GM10248 (cell line): Measurements from ENCODE around the gene CALML6.
"Not testable (repeated sequence)": the region's sequence is repeated elsewhere in the genome, so short reads cannot be mapped to it uniquely, and the experiment has no call there.

Experiments used
- CTCF ChIA-PET: fragments of 300-600 bp; sonication (Branson Sonifier 250); formaldehyde crosslinking; extraction: SDS; loops from one replicate; lab custom pipeline; 2021; ENCODE audit warnings: antibody characterized with exemption; lab: Yijun Ruan, JAX
- POLR2A ChIA-PET: fragments of 350-650 bp; sonication (Branson Sonifier 250); formaldehyde crosslinking; extraction: SDS; loops from one replicate; lab custom pipeline; 2020; ENCODE audit warnings: antibody characterized with exemption; lab: Yijun Ruan, JAX
- DNase-seq: peaks from one replicate; pipeline ENCODE4 v3.0.0; 2012; ENCODE audit errors: extremely low spot score
- TF ChIP-seq, protein P1 (sequence below): IDR thresholded peaks from 2 replicates; pipeline ENCODE4 v1.5.1; 2012; ENCODE audit warnings: mild to moderate bottlenecking, low read depth; ENCODE audit errors: extremely low read depth, missing control alignments, control extremely low read depth

The CALML6 gene

GRCh38 chr1:1929102-1929638 is 14.1 kb downstream of the CALML6 start:
- ChIA-PET CTCF (interaction anchor here (1.1 kb wide), 1 partner anchor 15 kb away, joined by 4 read pairs; no protein-coding TSS in a partner anchor), POLR2A (no interaction called here)
- DNase-seq = no peak
- TF ChIP-seq, protein P1, sequence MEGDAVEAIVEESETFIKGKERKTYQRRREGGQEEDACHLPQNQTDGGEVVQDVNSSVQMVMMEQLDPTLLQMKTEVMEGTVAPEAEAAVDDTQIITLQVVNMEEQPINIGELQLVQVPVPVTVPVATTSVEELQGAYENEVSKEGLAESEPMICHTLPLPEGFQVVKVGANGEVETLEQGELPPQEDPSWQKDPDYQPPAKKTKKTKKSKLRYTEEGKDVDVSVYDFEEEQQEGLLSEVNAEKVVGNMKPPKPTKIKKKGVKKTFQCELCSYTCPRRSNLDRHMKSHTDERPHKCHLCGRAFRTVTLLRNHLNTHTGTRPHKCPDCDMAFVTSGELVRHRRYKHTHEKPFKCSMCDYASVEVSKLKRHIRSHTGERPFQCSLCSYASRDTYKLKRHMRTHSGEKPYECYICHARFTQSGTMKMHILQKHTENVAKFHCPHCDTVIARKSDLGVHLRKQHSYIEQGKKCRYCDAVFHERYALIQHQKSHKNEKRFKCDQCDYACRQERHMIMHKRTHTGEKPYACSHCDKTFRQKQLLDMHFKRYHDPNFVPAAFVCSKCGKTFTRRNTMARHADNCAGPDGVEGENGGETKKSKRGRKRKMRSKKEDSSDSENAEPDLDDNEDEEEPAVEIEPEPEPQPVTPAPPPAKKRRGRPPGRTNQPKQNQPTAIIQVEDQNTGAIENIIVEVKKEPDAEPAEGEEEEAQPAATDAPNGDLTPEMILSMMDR = no peak

DNA sequence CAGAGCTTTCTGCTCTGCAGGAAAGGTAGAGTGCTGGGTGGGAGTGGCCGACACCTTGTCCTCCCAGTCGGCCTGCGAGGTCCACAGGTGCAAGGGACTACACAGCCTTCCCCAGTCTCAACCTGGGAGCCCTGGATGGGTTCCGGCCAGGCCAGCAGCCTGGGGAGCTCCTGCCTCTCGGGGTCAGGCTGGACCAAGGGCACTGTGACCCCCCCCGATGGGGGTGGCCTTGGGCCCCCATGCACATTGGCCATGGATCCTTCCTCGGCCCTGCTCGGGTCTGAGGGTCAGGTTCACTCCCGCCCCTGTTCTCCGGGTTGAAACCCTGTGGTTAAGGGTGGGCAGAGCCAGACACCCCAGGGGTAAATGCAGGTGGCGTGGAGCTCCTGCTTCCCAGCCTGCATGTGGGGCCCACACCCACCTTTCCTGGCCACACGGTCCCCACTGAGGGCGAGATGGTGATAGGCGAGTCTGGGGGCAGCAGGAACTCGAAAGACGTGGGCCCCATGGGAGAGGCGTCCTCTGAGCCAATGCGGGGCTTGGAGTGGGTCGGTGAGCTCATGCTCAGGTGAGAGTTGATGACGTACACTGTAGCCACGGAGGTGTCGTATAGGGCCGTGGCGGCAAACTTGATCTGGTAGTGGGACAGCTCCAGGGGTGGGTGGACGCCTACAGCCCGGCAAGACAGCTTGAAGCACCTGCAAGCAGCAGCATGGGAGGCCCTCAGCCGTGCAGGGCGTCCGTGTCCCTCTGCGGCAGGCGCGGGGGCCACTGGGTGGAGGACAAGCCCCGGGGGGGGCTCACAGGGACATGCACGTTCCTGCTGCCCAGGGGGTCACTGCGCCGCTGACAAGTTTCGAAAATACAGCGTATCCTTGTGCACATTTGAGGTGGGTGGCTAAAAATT is 14.8 kb downstream of the CALML6 start:
- POLR2A ChIA-PET = no interaction called here
- DNase-seq = no peak
- CTCF ChIA-PET = interaction anchor here (1.1 to 1.6 kb wide), 2 partner anchors 11 to 15 kb away, joined by 4 to 5 read pairs; no protein-coding TSS in a partner anchor
- TF ChIP-seq, protein P1 = no peak

DNA sequence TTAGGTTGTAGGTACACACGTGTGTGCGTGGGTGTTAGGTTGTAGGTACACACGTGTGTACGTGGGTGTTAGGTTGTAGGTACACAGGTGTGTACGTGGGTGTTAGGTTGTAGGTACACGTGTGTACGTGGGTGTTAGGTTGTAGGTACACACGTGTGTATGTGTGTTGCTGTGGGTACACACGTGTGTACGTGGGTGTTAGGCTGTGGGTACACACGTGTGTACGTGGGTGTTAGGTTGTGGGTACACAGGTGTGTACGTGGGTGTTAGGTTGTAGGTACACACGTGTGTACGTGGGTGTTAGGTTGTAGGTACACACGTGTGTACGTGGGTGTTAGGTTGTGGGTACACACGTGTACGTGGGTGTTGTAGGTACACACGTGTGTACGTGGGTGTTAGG is 19.8 kb downstream of the CALML6 start:
- CTCF ChIA-PET, DNase-seq, POLR2A ChIA-PET: not testable (repeated sequence)

- ChIA-PET POLR2A (no interaction called here), CTCF (no interaction called here)
- TF ChIP-seq, protein P1 = no peak
- no peak for DNase-seq
Measured at GRCh38 chr1:1937061-1937460, 22.0 kb downstream of the CALML6 start.

GRCh38 chr1:1937549-1938275 is 22.7 kb downstream of the CALML6 start:
- POLR2A ChIA-PET = no interaction called here
- CTCF ChIA-PET = no interaction called here
- DNase-seq = no peak
- TF ChIP-seq, protein P1 = no peak

DNA sequence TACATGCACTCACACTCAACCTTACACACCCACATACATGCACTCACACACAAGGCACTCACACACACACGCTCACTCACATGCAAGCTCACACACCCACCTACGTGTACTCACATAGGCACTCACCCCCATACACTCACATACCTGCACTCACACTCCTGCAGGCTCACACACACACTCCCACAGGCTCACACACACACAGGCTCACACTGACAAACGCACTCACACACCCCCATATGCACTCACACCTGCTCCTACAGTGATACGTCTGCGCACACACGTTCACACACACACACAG is 23.2 kb downstream of the CALML6 start:
- POLR2A ChIA-PET = no interaction called here
- no peak for DNase-seq
- TF ChIP-seq, protein P1 = no peak
- CTCF ChIA-PET = no interaction called here

DNA sequence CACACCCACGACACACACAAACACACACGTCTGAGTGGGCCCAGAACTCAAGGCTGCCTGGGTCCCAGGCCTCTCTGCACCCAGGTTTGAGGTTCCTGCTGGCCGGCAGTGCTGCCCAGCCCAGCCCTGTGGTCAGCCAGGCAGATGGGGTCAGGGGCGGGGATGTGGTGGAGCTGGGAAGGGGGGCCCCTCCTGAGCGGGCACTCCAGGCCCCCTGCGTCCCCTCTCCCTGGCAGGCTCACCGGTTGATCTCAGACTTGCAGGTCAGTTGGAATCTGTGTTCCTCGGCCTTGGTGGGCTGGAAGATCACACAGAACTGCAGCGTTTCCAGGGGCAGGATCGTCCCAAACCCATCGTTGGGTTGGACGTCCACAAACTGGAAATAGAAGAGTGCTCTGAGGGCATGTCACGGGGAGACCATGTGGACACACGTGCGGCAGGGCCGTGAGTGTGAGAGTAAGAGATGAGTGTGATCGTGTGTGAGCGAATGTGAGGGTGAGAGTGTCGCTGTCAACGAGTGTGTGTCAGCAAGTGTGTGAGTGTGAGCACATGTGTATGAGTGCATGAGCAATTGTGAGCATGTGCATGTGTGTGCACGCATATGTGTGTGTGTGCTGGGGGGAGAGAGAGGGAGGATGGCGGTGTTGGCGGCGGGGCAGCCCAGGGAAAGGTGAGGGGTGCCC is 23.7 kb downstream of the CALML6 start:
- CTCF ChIA-PET = no interaction called here
- POLR2A ChIA-PET = no interaction called here
- TF ChIP-seq, protein P1 = no peak
- DNase-seq = no peak
